HCEC 1CT (cell line): ENCODE measurements around the gene CDC14C.
"Not testable (repeated sequence)": the region's sequence is repeated elsewhere in the genome, so short reads cannot be mapped to it uniquely, and the experiment has no call there.

Experiments
- DNase-seq: peaks from one replicate; pipeline ENCODE4 v3.0.0-alpha.2; 2017

The CDC14C gene

GRCh38 chr7:48924433-48924832, at the start of gene CDC14C:
CDC14C (plus strand) TSS chr7:48924547; CDS start chr7:48924673, 126 bp downstream.
- no peak for DNase-seq

DNA sequence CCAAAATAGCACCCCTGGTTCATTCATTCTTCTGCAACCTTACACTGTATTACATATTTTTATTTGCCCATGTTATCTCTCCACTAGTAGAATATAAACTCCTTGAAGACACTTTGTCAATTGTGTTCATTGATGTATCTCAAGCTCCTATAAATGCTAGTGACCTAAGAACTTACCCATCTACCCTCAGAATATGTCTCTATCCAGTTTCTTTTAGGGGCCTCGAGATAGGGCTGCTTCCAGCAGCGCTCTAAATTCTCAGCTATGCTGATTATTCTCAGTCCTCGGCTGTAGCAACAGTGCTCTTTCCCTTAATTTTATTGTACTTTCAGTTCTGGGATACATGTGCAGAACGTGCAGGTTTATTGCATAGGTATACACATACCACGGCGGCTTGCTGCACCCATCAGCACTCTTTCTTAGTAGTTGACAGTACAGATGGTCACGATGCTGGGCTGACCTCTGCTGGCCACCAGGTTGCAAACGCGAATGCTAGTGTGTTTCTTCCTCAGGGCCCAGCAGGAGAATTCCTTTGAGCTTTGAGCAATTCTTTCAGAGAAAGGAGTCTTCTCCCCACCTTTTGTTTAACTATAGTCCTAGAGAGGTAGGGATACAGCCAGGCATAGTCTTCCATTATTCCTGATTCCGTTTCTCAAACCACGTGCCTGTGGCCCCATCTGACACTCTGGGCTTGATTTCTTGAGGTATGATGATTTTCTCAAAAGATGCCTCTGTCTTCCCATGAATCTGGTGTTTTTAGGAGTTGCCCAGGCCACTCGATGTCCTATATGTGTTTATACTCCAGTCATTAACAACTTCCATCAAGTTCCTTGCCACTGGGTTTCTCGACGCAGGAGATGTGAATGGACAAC, 49.1 kb upstream of the CDC14C start:
- peak; percentile 28 for DNase-seq

GRCh38 chr7:48876087-48876486, 48.3 kb upstream of the CDC14C start:
- no peak for DNase-seq

DNA sequence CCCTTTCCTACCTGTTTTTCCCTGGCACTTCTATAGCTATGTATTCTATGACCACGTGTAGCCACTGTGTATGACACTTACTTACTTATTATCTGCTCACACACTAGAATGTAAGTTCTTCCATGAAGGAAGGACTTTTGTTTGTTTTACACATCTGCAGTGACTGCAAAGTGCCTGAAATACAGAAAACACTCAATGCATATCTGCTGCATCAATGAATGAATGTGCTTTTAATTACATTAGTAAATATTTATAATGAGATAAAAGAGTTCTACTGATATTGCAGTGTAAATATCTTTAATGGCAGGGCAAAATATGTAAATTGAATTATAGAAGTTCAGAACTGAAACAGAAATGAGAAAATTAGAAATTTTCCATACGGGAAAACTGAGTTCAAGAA, 43.5 kb upstream of the CDC14C start:
- DNase-seq, result no peak

GRCh38 chr7:48887500-48887899, 36.8 kb upstream of the CDC14C start:
- no peak for DNase-seq

GRCh38 chr7:48894574-48894973, 29.8 kb upstream of the CDC14C start:
- no peak for DNase-seq

DNA sequence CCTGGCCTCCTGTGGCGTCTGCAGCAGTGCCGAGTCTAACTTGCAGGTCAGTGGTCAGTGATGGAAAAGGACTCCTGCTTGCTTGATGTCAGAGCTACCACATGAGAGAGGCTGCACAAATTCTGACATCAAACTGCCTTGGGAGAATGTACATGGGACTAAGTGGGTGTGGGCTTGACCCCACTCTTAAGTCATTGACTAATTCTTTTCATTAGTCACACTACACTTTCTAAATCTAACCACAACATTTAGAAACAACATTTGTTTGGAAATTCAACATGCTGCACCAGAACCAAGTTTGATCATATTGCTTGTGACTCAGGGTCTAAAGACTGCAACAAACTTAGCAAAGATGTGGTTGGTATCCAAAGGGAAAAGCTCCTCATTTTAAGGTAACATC, 24.4 kb upstream of the CDC14C start:
- no peak for DNase-seq

DNA sequence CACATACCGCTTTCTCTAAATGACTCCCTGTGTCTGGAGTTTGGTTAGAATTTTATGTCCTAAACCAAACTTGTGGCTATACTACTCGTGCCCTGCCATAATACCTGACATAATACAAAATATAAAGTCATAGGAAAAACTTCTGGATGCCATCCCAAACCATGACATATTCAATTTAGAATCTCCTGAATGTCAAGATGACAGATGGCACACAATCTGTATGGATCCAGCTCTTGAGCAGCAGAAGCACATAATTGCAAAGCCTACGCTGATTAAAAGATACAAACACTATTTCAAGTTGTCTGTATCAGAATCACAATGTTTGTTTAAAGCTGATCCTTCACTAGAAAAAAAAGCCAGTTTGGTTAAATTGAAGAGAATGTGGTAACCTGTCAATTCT, 22.4 kb upstream of the CDC14C start:
- no peak for DNase-seq

DNA sequence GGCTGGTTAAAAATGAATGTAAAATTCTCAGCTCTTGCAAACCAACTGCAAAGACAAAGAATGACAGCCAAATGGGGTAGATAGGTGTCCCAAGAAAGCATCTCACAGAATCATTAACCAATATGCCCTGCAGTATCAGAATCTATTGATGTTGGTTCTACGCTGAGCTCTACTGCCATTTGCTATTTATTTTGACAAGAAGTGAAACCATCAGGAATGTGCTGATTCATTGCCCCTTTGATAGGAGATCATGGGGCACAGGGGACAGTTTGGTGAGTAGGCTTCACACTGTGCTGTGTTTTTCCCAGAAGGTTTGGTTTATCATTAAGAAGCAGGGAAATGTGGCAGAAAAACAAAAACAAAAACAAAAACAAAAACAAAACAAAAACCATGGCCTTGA, 19.4 kb upstream of the CDC14C start:
- DNase-seq, result no peak

DNA sequence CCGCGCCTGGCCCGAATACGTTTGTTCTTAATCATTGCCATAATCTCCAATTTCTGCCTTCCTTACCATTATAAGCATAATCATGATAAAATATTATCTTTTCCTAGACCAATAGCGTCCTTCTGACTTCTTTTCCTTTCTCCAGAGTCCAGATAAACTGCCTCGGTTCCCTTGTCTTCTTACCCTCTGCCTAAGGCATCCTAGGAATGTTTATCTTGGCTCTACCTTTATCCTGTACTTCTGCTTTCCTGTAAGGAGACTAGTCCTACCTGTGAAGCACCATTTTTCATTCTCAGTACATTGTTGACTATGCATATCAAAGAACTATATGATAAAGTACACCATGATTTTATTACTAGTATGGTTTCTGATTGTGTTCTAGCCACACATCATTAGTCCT, 18.7 kb upstream of the CDC14C start:
- not testable (repeated sequence) for DNase-seq

DNA sequence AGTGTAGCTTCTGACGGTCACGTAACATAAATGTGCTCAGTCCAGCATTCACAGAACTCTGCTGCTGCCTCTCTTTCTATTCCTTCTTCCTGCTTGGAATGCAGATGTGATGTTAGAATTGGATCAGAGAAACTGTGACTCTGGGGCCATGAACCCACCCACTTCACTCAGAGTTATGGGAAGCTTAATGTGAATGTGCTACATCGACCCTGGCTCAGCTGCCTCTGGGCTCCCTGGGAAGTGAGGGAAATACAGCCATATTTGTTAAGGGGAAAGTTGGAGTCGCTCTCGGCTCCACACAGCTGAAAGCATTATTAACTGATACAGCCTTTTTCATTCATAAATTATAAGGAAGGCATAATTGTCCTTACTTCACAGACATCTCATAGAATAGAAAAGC, 14.5 kb upstream of the CDC14C start:
- DNase-seq, result not testable (repeated sequence)

- no peak for DNase-seq
Measured at GRCh38 chr7:48931481-48931880, 7.1 kb downstream of the CDC14C start.

DNA sequence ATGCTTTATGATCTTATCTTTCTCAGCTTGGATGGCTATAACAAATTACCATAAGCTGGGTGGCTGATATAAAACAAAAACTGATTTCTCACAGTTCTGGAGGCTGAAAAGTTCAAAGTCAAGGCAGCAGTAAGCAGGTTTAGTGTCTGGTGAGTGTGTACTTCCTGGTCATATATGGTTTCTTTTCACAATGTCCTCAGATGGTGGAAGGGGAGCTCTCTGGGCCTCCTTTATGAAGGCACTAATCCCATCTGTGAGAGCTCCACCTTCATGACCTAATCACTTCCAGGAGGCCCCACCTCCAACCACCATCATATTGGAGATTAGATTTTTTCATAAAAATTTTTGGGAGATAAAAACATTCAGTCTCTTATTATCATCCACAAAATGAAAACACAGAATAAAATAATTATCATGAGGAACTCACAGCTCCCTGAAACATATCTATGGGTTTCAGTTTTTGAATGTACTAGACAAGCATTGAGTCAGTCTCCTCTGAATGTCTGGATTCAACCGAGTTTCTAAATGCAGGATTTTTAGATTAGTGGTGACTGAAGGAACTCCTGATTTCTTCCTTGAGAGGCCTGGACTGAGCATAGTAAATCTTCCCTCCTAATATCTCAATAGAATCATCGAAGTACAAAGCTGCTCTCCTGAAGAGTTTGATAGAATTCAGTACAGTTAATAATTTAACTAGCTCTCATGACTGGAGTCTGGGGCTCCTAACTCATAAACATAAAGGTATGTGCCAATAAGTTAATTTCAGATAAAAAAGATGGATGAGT, 8.0 kb downstream of the CDC14C start:
- DNase-seq, result no peak

- no peak for DNase-seq
Measured at GRCh38 chr7:48933549-48934085, 9.3 kb downstream of the CDC14C start.

- peak; percentile 2 for DNase-seq
Measured at GRCh38 chr7:48938539-48939295, 14.4 kb downstream of the CDC14C start.

DNA sequence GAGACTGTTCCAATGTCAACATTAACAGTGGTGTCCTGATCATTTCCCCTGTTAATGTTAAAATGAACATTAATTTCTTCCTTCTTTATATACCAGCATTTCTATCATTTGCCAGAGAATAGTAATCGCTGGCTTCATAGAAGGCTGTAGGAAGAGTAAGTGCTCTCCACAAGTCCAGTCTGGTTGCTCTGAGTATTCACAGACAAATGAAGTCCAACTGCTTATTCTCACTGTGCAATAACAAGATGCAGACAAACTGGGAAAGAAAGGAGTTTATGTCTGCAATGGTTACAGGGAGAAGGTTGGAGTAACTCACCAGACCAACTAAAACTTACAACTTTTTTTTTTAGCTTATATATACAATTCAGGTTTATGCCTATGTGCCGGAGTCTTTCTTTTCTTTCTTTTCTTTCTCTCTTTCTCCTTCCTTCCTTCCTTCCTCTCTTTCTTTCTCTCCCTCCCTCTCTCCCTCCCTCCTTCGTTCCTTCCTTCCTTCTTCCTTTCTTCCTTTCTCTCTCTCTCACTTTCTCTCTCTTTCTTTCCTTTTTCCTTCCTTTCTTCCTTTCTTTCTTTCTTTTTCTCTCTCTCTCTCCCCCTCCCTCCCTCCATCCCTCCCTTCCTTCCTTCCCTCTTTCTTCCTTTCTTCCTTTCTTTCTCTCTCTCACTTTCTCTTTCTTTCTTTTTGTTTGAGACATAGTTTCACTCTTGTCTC, 19.1 kb downstream of the CDC14C start:
- no peak for DNase-seq

GRCh38 chr7:48955916-48956315, 31.6 kb downstream of the CDC14C start:
- DNase-seq, result no peak

- DNase-seq, result no peak
Measured at GRCh38 chr7:48959676-48960075, 35.3 kb downstream of the CDC14C start.

GRCh38 chr7:48962821-48963505, 38.6 kb downstream of the CDC14C start:
- no peak for DNase-seq

DNA sequence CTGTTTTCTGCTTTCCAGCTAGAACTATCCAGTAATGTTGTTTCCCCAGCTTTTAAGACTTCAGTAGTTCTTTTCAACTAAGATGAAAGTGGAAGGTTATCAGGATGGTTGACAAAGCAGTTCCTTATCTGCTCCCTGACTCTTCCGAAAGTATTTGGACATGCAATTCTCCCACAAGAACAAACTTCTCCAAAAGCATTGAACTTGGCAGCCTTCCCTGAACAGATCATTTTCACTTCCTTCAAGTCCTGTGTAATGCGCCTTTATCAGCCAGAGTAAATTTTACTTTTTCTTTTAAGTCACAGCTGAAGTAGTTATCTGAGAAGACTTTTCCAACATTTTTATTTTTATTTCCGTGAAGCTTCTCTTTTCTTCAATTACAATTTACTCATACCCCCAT, 39.7 kb downstream of the CDC14C start:
- no peak for DNase-seq

DNA sequence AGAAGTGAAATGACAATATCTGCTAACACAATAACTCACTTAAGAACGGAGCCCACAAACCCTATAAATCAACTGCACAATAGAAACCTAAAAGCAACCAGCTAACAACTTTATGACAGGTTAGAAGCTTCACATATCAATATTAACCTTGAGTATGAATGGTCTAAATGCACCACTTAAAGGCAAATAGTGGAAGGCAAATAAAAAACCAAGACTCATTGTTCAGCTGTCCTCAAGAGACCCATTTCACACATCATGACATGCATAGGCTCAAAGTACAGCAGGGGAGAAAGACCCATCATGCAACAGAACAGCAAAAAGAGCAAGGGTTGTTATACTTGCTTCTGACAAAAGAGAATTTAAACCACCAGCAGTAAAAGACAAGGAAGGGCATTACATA, 46.8 kb downstream of the CDC14C start:
- DNase-seq, result no peak

- DNase-seq, result no peak
Measured at GRCh38 chr7:48976253-48976652, 51.9 kb downstream of the CDC14C start.
